Type B pancreatic cell (in vitro differentiated cells): ENCODE data around the gene HAUS5. TPM values are rescaled to one million over a fixed set of nuclear protein-coding genes. Genes with fewer than 3 reads are reported as not detected.

Experiments
- DNase-seq: peaks from one replicate; pipeline ENCODE4 v3.0.0; 2021; ENCODE audit warnings: mixed read lengths; ENCODE audit not compliant: unreplicated experiment; ENCODE audit errors: extremely low spot score
- H3K27ac Mint-ChIP-seq: 2 replicates; pipeline ENCODE4 v1.8.0; 2021; ENCODE audit warnings: mild to moderate bottlenecking, mixed read lengths
- H3K27me3 Mint-ChIP-seq: 2 replicates; pipeline ENCODE4 v1.8.0; 2021; ENCODE audit warnings: mixed read lengths
- H3K36me3 Mint-ChIP-seq: 2 replicates; pipeline ENCODE4 v1.8.0; 2021; ENCODE audit warnings: mixed read lengths
- H3K4me1 Mint-ChIP-seq: one replicate; pipeline ENCODE4 v1.8.0; 2021; ENCODE audit warnings: mixed read lengths; ENCODE audit not compliant: unreplicated experiment
- H3K4me3 Mint-ChIP-seq: 2 replicates; pipeline ENCODE4 v1.8.0; 2021; ENCODE audit warnings: mild to moderate bottlenecking, mixed read lengths
- H3K9me3 Mint-ChIP-seq: 2 replicates; pipeline ENCODE4 v1.8.0; 2021; ENCODE audit warnings: mixed read lengths
- total RNA-seq: library from RNA; stranded (reverse); gene quantifications from 2 replicates; pipeline ENCODE4 v1.2.1, GENCODE V29; 2021; ENCODE audit warnings: low replicate concordance
- TF ChIP-seq, protein P1 (sequence below): fragments of 200-600 bp; sonication (generic); conservative IDR thresholded peaks from 2 replicates; pipeline ENCODE4 v1.5.0; 2021; ENCODE audit warnings: antibody characterized with exemption, mild to moderate bottlenecking

Gene HAUS5
- total RNA-seq, 1 donor from 2014 or later = 42.6 TPM

DNA sequence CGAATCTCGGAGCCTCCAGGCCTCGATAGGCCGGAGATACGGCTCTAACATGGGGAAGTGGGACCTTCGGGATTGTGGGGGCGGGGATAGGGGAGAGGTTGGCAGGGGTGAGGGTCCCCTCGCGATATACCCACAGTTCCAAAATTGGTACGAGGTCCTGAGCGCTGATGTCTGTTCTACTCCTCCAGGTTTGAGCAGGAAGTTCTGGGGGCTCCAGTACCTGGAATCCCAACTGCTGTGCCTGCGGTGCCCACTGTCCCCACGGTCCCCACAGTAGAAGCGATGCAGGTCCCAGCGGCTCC lies 16.7 kb downstream of the HAUS5 start:
- H3K4me1 Mint-ChIP-seq = peaks cover 11% of the 10 kb centered on the region
- peak overlapping the region; percentile 99 for H3K4me3 Mint-ChIP-seq
- peak overlapping the region; percentile 99 for H3K27ac Mint-ChIP-seq
- TF ChIP-seq, protein P1, sequence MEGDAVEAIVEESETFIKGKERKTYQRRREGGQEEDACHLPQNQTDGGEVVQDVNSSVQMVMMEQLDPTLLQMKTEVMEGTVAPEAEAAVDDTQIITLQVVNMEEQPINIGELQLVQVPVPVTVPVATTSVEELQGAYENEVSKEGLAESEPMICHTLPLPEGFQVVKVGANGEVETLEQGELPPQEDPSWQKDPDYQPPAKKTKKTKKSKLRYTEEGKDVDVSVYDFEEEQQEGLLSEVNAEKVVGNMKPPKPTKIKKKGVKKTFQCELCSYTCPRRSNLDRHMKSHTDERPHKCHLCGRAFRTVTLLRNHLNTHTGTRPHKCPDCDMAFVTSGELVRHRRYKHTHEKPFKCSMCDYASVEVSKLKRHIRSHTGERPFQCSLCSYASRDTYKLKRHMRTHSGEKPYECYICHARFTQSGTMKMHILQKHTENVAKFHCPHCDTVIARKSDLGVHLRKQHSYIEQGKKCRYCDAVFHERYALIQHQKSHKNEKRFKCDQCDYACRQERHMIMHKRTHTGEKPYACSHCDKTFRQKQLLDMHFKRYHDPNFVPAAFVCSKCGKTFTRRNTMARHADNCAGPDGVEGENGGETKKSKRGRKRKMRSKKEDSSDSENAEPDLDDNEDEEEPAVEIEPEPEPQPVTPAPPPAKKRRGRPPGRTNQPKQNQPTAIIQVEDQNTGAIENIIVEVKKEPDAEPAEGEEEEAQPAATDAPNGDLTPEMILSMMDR = no peak
- no peak for DNase-seq
- H3K9me3 Mint-ChIP-seq = no peaks in the 10 kb centered on the region
- peaks cover 19% of the 10 kb centered on the region for H3K36me3 Mint-ChIP-seq
- peaks cover 4% of the 10 kb centered on the region for H3K27me3 Mint-ChIP-seq

DNA sequence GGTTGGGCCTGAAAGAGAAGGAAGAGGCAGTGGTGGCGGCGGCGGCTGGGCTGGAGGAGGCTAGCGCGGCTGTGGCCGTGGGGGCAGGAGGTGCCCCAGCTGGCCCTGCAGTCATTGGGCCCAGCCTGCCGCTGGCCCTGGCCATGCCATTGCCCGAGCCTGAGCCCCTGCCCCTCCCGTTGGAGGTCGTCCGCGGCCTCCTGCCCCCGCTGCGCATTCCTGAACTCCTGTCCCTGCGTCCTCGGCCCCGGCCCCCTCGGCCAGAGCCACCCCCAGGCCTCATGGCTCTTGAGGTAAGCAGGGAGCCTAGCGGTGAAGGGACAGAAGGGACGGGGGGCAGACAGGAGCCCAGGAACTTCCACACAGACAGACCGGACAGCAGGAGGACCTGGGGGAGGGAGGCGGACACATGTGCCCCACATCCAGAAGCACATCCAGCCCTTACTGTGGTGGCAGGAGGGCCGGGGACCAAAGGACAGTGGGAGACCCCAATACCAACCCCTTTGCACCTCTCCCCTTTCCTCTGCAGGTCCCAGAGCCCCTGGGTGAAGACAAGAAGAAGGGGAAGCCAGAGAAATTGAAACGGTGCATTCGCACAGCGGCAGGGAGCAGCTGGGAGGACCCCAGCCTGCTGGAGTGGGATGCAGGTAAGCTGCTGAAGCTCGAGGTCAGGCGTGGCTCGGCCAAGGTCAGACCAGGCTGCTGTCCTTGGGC lies 21.3 kb downstream of the HAUS5 start:
- no peak for DNase-seq
- TF ChIP-seq, protein P1 = no peak
- Mint-ChIP-seq H3K36me3 (peaks cover 16% of the 10 kb centered on the region), H3K27ac (no peak overlapping the region), H3K9me3 (no peaks in the 10 kb centered on the region), H3K27me3 (peaks cover under 1% of the 10 kb centered on the region), H3K4me3 (no peak overlapping the region), H3K4me1 (peaks cover 2% of the 10 kb centered on the region)

DNA sequence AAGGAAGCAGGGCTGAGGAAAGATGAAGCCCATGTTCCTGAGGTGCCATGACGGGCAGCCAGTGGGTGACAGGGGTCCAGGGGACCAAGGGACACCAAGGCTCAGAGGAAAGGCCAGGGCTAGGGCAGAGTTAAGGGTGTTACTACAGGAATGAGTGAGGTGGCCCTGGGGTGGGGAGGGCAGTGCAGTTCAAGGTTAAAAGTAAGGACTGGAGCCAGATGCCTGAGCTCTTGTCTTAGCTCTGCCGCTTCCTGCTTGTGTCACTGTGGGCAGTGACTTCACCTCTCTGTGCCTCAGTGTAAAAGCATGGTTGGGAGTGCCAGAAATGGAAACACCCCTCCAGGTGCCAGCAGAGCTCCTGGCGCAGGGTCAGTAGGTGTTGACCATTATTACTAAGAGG lies 24.1 kb downstream of the HAUS5 start:
- no peak overlapping the region for H3K27ac Mint-ChIP-seq
- H3K27me3 Mint-ChIP-seq = peaks cover 2% of the 10 kb centered on the region
- H3K4me1 Mint-ChIP-seq = peaks cover 4% of the 10 kb centered on the region
- no peak overlapping the region for H3K4me3 Mint-ChIP-seq
- peaks cover 9% of the 10 kb centered on the region for H3K36me3 Mint-ChIP-seq
- H3K9me3 Mint-ChIP-seq = no peaks in the 10 kb centered on the region
- DNase-seq = no peak
- TF ChIP-seq, protein P1 = no peak

DNA sequence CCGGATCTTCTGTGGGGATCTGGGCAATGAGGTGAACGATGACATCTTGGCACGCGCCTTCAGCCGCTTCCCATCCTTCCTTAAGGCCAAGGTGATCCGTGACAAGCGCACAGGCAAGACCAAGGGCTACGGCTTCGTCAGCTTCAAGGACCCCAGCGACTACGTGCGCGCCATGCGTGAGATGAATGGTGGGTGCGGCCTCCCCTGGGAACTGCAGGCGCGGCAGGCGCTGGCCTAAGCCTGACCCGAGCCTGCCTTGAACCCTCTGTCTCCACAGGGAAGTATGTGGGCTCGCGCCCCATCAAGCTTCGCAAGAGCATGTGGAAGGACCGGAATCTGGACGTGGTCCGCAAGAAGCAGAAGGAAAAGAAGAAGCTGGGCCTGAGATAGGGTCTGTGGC lies 24.6 kb downstream of the HAUS5 start:
- peaks cover 2% of the 10 kb centered on the region for H3K27me3 Mint-ChIP-seq
- no peak for DNase-seq
- H3K27ac Mint-ChIP-seq = no peak overlapping the region
- H3K4me1 Mint-ChIP-seq = peaks cover 4% of the 10 kb centered on the region
- H3K9me3 Mint-ChIP-seq = no peaks in the 10 kb centered on the region
- no peak overlapping the region for H3K4me3 Mint-ChIP-seq
- H3K36me3 Mint-ChIP-seq = peaks cover 4% of the 10 kb centered on the region
- TF ChIP-seq, protein P1 = no peak

DNA sequence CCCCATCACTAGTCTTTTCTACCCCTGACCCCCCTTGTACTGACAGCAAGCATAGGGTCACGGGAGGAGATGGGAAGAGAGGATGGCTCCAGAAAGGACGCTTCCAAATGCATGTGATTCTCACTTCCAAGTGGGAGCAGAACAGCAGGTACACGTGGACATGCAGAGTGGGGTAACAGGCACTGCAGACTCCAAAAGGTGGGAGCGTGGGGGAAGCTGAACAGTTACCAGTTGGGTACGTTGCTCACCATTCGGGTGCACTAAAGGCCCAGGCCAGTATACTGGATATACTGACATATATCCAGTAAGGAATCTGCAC lies 26.7 kb downstream of the HAUS5 start:
- H3K4me1 Mint-ChIP-seq = peaks cover 4% of the 10 kb centered on the region
- TF ChIP-seq, protein P1 = no peak
- H3K27me3 Mint-ChIP-seq = peaks cover 2% of the 10 kb centered on the region
- H3K27ac Mint-ChIP-seq = no peak overlapping the region
- no peaks in the 10 kb centered on the region for H3K36me3 Mint-ChIP-seq
- H3K9me3 Mint-ChIP-seq = no peaks in the 10 kb centered on the region
- no peak overlapping the region for H3K4me3 Mint-ChIP-seq
- no peak for DNase-seq

DNA sequence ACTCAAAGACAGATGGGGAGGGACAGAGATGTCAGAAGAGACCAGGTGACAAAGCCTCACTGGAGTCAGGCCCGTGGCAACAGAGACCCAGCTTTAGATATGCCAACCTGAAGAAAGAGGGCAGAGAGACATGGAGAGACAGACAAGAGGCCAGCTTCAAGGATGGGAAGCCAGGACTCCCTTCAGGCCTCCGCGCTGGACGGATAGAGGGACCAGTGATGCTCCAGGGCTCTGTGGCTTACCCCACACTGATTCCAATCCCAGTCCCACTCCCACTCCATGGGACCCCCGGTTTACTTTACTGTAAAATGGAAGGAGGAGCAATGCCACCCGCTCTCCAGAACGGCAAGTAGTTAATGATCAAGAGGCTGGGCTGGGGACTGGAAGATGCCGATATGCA lies 27.3 kb downstream of the HAUS5 start:
- TF ChIP-seq, protein P1 = no peak
- Mint-ChIP-seq H3K27me3 (peaks cover 2% of the 10 kb centered on the region), H3K4me3 (peak overlapping the region; percentile 40), H3K27ac (no peak overlapping the region), H3K9me3 (no peaks in the 10 kb centered on the region), H3K36me3 (no peaks in the 10 kb centered on the region), H3K4me1 (peaks cover 6% of the 10 kb centered on the region)
- no peak for DNase-seq
